Stimulated activated CD4-positive, alpha-beta T cell treated with anti-CD3 and anti-CD28 coated beads, Interleukin-15, amount 100 ng/mL, for 48 hours (primary cell): Measurements from ENCODE around the gene PIP4K2C.
"Not testable (repeated sequence)": the region's sequence is repeated elsewhere in the genome, so short reads cannot be mapped to it uniquely, and the experiment has no call there.

ENCODE experiments used
- DNase-seq, 2 donors: peaks; one replicate each; pipeline ENCODE4 v3.0.0-alpha.2; 2020; ENCODE audit warnings: low read depth in 2 of 2

The PIP4K2C gene

GRCh38 chr12:57609781-57610553 lies 19.0 kb downstream of the PIP4K2C start:
- no peak for DNase-seq

- DNase-seq: no peak
Measured at GRCh38 chr12:57610554-57611107, 19.6 kb downstream of the PIP4K2C start.

- peak in 1 of 2 donors; percentile 42 for DNase-seq
Measured at GRCh38 chr12:57611108-57611826, 20.3 kb downstream of the PIP4K2C start, which contains the start of gene ARHGEF25. Gene ARHGEF25, plus strand, starts transcription at chr12:57611435. Its CDS starts 460 bp downstream, at chr12:57611895.

DNA sequence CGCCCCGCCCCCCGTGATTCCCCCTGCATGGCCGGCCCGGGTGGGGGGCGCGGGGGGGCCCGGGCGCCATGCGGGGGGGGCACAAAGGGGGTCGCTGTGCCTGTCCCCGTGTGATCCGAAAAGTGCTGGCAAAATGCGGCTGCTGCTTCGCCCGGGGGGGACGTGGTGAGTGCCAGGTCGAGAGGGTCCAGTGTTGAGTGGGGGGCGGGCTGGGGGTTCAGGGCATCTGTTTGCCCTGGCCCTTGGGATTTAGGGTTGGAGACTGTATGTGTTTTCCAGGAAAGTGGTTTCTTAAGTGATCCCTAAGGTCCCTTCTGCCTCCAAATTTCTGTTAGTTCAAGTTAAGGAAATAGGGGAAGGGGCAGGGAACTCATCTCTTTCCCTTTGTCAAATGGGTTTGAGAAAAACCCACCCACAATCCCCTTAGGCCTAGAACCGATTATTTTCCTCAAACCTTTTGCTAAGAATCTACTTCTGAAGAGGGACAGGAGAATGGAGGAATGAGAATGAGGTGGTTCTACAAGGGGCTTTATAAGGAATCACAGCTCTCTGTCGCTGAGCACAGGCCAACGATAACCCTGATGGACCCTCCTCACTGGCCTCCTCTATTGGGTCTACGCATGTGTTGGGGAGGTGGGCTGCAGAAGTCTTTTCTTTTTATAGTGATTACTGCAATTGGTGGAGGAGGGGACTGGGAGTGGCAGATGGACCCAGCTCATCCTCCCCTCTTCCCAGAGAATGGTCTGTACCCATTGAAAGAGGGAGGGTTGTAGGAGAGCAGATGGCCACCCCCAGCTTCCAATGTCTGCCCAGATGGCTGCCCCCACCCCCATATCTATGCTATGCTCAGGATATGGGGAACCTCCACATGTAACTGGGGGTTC lies 21.1 kb downstream of the PIP4K2C start:
- DNase-seq: no peak

- DNase-seq: no peak
Measured at GRCh38 chr12:57612711-57613426, 21.9 kb downstream of the PIP4K2C start.

DNA sequence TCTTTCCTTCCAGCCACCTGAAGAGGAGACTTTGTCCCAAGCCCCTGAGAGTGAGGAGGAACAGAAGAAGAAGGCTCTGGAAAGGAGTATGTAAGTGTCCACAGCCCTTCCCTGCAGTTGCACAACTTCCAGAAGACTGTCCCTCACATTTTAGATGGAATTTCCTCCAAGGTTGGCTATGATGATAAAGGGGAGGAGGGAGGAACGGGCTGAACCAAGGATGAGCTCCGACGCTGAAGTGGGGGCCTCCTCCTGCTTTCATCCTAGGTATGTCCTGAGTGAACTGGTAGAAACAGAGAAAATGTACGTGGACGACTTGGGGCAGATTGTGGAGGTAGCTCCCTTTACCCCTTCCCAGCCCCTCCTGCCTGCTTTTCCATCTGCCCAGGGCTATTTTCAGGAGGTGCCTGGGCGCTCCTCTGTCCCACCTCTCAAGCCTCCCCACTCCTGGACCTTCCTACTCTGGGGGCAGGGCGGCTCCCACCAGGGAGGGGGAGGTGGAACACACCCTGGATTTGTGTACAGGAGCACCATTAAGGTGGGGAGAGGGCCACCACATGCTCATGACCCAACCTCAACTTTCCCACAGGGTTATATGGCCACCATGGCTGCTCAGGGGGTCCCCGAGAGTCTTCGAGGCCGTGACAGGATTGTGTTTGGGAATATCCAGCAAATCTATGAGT lies 22.6 kb downstream of the PIP4K2C start:
- DNase-seq: no peak

- DNase-seq: no peak
Measured at GRCh38 chr12:57614178-57614947, 23.4 kb downstream of the PIP4K2C start.

GRCh38 chr12:57614948-57615500 lies 24.0 kb downstream of the PIP4K2C start:
- no peak for DNase-seq

DNA sequence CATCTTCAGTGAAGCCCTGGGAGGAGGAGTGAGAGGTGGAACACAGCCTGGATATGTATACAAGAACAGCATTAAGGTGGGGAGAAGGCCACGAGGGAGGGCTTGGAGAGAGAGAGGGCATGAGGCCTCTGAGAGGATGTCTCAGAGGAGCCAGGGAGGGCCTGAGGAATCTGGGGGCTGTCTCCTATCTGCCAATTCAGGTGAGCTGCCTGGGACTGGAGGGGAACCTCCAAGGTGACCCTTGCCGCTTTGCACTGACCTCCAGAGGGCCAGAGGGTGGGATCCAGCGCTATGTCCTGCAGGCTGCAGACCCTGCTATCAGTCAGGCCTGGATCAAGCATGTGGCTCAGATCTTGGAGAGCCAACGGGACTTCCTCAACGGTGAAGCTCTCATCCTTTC lies 24.6 kb downstream of the PIP4K2C start:
- no peak for DNase-seq

DNA sequence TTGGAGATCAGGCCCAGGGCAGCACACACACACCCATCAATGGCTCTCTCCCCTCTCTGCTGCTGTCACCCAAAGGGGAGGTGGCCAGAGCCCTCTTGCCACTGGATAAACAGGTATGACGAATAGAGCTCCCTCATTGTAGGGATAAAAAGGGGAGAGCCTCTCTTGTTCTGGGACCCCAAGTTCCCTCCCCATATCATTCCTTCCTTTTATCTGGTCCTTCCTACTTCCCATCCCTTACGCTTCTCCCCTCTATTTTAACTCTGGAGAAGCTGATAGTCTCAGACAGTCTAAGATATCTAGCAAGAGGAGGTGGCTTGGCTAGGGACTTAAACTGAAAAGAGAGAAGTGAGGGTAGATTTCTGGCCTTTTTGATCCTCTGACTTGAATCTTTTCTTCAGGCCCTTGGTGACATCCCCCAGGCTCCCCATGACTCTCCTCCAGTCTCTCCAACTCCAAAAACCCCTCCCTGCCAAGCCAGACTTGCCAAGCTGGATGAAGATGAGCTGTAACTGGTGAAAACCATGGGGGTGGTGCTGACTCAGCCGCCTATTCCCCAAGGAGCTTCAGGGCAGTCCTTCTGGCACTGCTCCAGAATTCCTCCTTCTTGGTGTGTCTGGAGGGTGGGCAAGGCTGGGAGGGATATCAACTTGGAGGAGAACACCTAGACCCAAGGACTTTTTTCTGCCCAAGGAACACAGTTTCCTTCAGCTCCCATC lies 25.6 kb downstream of the PIP4K2C start:
- DNase-seq: no peak

GRCh38 chr12:57617942-57618341 lies 26.9 kb downstream of the PIP4K2C start:
- no peak for DNase-seq

GRCh38 chr12:57618431-57618830 lies 27.4 kb downstream of the PIP4K2C start:
- not testable (repeated sequence) for DNase-seq

- DNase-seq: no peak
Measured at GRCh38 chr12:57618966-57619433, 28.0 kb downstream of the PIP4K2C start.

- no peak for DNase-seq
Measured at GRCh38 chr12:57619434-57620244, 28.6 kb downstream of the PIP4K2C start.

DNA sequence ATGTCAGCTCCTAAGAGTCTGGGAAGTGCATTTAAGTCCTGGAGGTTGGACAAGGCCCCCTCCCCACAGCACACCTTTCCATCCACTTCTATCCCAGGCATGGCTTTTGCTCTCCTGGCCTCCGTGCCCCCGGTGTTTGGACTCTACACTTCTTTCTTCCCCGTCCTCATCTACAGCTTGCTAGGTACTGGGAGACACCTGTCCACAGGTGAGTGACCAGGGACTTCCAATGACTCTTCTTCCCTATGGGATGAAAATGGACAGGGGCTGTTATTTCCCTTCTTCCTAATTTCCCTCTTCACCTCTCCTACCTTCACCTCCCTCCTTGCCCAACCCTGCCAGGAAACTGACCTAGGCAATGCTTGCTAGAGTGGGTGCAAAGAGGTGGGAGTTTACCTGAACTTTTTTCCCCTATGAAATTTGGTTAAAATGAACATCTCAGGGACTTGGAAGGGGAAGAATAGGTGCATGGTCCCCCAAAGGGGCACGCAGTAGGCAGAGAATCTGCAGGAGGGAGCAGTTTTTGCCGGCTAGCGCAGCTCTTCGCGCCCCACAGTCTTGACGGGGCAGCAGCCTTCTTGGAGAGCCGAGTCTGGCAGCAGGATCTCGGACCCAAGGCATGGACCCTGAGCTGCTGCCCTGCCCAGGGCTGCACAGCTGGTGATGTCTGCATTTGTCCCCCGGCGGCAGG lies 29.4 kb downstream of the PIP4K2C start:
- DNase-seq: no peak

- DNase-seq: no peak
Measured at GRCh38 chr12:57620936-57621496, 30.0 kb downstream of the PIP4K2C start.
